Keratinocyte (primary cell): Measurements from ENCODE around the gene PJA2.

Experiments used
- EZH2 ChIP-seq: IDR thresholded peaks from one replicate; pipeline ENCODE4 v1.6.1; 2012; ENCODE audit warnings: inconsistent platforms, mild to moderate bottlenecking, low read length, moderate library complexity
- TF ChIP-seq, protein P1 (sequence below), 3 experiments: IDR thresholded peaks in 1 of 3; conservative IDR thresholded peaks in 1 of 3; optimal IDR thresholded peaks in 1 of 3; 2 replicates in 2 of 3; 3 replicates in 1 of 3; pipeline versions ENCODE3 to v1.5.1; 2011; ENCODE audit warnings: low read length in 3 of 3, mild to moderate bottlenecking in 3 of 3, moderate library complexity in 2 of 3, control low read depth in 1 of 3, inconsistent platforms in 1 of 3; ENCODE audit not compliant: insufficient read depth in 2 of 3; ENCODE audit errors: extremely low read depth in 1 of 3

DNA sequence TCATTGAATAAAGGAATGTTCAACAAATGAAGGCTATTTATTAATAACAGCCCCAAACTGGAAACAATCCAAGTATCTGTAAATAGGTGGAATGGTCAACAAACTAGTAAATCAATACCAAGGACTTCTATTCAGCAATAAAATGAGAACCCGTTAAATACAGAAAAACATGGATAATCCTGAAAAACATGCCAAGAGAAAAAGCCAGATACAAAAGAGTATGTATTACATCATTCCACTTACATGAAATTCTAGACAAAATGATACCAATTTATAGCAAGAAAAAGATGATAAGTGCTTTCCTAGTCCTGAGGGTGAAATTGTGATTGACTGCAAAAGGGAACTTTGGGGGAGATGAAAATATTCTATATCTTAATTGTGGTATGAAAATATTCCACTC is 3.1 kb downstream of the PJA2 start:
- TF ChIP-seq, protein P1, sequence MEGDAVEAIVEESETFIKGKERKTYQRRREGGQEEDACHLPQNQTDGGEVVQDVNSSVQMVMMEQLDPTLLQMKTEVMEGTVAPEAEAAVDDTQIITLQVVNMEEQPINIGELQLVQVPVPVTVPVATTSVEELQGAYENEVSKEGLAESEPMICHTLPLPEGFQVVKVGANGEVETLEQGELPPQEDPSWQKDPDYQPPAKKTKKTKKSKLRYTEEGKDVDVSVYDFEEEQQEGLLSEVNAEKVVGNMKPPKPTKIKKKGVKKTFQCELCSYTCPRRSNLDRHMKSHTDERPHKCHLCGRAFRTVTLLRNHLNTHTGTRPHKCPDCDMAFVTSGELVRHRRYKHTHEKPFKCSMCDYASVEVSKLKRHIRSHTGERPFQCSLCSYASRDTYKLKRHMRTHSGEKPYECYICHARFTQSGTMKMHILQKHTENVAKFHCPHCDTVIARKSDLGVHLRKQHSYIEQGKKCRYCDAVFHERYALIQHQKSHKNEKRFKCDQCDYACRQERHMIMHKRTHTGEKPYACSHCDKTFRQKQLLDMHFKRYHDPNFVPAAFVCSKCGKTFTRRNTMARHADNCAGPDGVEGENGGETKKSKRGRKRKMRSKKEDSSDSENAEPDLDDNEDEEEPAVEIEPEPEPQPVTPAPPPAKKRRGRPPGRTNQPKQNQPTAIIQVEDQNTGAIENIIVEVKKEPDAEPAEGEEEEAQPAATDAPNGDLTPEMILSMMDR (optimal IDR thresholded peaks at IDR 0.05 in 1 of 3, IDR thresholded peaks at IDR 0.05 in 1 of 3, conservative IDR thresholded peaks at IDR 0.05 in 1 of 3; ENCODE audit: extremely low read depth in 1 of 3, insufficient read depth in 2 of 3, low read length in 3 of 3), result no peak
- TF ChIP-seq EZH2, result no peak
